Epithelial cell of proximal tubule (primary cell): Measurements from ENCODE around the gene HRK. TPM values are rescaled to one million over a fixed set of nuclear protein-coding genes. Genes with fewer than 3 reads are reported as not detected.

Experiments
- DNase-seq: peaks from one replicate; pipeline ENCODE4 v3.0.0-alpha.2; 2011; ENCODE audit warnings: low read depth
- H3K4me3 ChIP-seq: 2 replicates; pipeline ENCODE4 v1.5.1; 2011; ENCODE audit warnings: low read depth, mild to moderate bottlenecking, low read length
- CTCF ChIP-seq: conservative IDR thresholded peaks from 2 replicates; pipeline ENCODE4 v1.5.1; 2012; ENCODE audit warnings: low read depth, mild to moderate bottlenecking, low read length
- total RNA-seq: library from RNA; depleted of rRNA; stranded (reverse); fragments of >200 nt; gene quantifications from 2 replicates; pipeline ENCODE4 v1.2.3, GENCODE V29; 2015

HRK gene
- total RNA-seq, 1 donor from 2014 or later = not detected

- peak overlapping the region; percentile 27 for H3K4me3 ChIP-seq
- no peak for TF ChIP-seq CTCF
- DNase-seq = no peak
Measured at GRCh38 chr12:116880213-116880816, 926 bp downstream of the HRK start.

- peak overlapping the region; percentile 36 for H3K4me3 ChIP-seq
- DNase-seq = no peak
- TF ChIP-seq CTCF = no peak
Measured at GRCh38 chr12:116879509-116880212, 1.6 kb downstream of the HRK start.

DNA sequence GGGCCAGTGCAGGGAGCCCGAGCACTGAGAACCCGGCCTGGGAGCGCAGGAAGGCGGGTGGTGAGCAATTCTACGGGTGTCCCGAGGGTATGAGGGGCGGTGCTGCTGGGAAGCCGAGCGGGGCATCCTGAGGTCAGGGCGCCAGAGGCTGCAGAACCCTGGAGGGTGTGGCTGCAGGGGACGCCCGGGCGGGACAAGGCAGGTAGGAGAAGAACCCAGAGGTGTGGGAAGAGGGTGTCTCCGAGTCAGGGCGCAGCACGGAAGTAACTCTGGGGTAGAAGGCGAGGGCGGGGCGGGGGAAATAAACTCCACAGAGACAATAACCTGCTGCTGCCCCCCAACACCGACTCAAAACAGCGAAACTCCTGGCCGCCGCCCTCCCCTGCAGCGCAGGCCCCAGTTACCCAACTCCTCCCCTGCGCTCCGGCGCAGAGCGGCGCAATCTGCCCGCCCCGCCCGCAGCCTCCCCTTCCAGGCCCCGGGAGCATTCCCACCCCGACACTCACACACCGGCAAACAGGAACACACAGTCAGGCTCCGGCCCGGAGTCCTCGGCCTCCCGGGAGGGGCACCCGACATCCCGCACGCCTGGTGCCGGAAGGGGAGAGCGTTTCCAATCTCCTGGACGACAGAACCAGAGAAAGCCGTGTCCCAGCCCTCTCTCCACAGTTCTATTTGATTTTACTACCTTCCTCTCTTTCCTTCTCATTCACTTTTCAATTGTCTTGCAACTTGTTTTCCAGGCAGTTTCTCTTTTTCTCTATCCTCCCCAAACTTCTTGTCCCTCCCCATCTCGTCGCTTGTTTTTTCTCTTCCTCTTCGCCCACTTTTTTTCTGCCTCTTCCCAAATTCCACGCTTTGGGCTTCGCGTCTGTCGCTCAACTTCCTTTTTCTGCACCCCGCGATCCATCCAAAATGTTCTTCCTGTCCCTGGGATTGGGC lies 2.4 kb downstream of the HRK start:
- no peak for TF ChIP-seq CTCF
- no peak for DNase-seq
- peak overlapping the region; percentile 36 for H3K4me3 ChIP-seq

DNA sequence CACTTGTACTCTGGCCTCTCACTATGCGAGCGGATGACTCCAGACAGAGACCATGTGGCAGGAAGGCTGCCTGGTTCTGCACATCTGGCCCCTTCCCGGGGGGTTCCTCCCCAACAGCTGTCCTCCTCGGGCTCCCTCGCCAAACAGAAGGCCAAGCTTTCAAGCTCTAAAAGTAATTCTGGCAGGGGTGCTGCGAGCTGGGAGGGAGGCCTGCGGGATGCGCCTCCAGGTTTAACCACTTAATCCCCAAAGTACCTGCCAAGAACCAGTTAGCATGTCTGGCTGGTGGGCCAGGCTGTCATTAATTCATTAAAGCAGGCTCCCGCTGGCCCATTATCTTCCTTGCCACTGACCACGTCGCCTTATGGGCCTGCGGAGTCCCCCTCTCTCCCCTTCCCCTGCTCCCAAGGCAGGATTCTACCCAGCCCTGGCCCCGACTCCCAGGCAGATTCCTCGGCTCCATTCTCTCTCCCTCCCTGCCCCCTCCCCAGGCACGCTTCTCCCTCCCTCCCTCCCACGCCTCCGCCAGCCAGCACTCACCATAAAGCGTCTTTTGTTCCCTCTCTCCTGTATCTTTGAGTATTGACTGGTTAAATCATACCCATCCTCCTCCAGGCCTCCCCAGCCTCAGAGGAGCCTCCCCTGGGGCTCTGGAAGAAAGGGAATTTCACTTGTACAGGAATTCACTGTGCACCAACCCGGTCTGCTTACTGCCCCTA lies 4.9 kb downstream of the HRK start:
- no peak overlapping the region for H3K4me3 ChIP-seq
- no peak for TF ChIP-seq CTCF

DNA sequence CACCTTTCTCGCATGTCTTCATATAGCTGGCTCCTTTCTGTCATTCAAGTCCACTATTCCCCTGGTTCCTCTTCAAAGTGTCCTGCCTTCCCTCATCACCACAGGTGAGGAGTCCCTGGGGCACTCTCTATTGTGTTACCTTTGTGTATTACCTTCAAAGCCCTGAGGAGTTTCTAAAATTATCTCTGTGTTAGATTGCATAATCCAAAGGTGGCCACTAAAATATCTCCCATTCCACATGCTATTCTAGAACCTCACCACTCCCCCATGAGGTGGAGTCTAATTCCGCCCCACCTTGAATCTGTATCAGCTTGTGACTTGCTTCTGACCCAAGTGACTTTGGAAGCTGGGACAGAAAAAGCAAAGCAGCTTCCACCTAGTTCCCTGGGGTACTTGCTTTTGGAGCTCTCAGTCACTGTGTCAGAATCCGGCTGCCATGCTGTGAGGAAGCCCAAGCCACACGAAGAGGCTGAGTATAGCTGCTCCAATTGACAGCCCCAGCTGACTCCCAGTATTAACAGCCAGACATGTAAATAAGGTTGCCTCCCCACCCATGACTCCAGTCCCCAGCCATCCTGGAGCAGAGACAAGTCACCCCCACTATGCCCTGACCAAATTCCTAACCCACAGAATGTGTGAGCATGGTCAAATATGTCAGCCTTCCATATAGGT lies 6.8 kb downstream of the HRK start:
- no peak for DNase-seq
- no peak for TF ChIP-seq CTCF
- no peak overlapping the region for H3K4me3 ChIP-seq

More for the DNA sequence above, 4.9 kb downstream of the HRK start:
- DNase-seq = no peak

DNA sequence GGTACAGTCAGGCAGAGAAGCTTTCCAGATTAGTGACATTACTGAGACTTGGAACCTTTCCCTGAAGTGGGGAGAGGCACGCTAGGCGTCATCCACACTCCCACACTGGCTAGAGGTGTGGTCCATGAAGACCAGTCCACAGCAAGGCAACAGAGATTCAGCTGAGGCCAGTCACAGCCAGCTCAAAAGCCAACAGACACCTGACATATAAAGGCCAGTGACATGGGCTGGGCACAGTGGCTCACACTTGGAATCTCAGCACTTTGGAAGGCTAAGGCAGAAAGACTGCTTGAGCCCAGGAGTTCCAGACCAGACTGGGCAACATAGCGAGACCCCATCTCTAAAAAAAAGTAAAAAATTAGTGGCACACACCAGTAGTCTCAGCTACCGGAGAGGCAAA lies 10.9 kb downstream of the HRK start:
- no peak overlapping the region for H3K4me3 ChIP-seq
- no peak for TF ChIP-seq CTCF
- DNase-seq = no peak
